ENCODE results near the gene IRX3.

- TF ChIP-seq CTCF (conservative IDR thresholded peaks at IDR 0.05 in 1 of 2, IDR thresholded peaks at IDR 0.05 in 1 of 2; ENCODE audit: low read depth in 1 of 2, low read length in 2 of 2) = no peak
- no peak for TF ChIP-seq EZH2 (IDR thresholded peaks at IDR 0.05; ENCODE audit: low read length, missing control alignments)
Observed at GRCh38 chr16:54316095-54316889, 29.7 kb upstream of the IRX3 start.
